K562 (cell line): Measurements from ENCODE around the gene HYI.

ENCODE experiments used
- DIDO1 ChIP-seq: fragments of 450-650 bp; IDR thresholded peaks from 2 replicates; pipeline ENCODE4 v1.6.1; 2016; ENCODE audit warnings: low read depth, missing biosample characterization, missing genetic modification characterization
- E2F1 ChIP-seq: sonication (generic); formaldehyde crosslinking; IDR thresholded peaks from 2 replicates; pipeline ENCODE4 v1.8.1; 2023; ENCODE audit warnings: mild to moderate bottlenecking, missing genetic modification reagents, moderate library complexity
- JUNB ChIP-seq: fragments of 450-650 bp; formaldehyde crosslinking; conservative IDR thresholded peaks from 2 replicates; pipeline ENCODE4 v1.4.0; 2020; ENCODE audit warnings: mild to moderate bottlenecking
- NR3C1 ChIP-seq: sonication (generic); formaldehyde crosslinking; IDR thresholded peaks from 2 replicates; pipeline ENCODE4 v1.8.1; 2022; ENCODE audit warnings: missing genetic modification reagents
- POLR2AphosphoS5 ChIP-seq: IDR thresholded peaks from 2 replicates; pipeline ENCODE4 v1.6.1; 2011; ENCODE audit warnings: mild to moderate bottlenecking, low read depth, low read length, moderate library complexity; ENCODE audit not compliant: control insufficient read depth, insufficient read depth
- PRPF4 ChIP-seq: fragments of 200-400 bp; formaldehyde crosslinking; IDR thresholded peaks from one replicate; pipeline ENCODE4 v1.6.1; 2017; ENCODE audit warnings: low read length, low read depth, mild to moderate bottlenecking; ENCODE audit not compliant: insufficient read depth, poor library complexity, severe bottlenecking
- RAD21 ChIP-seq, 2 experiments: fragments of 250-450 bp in 1 of 2; fragments of 450-650 bp in 1 of 2; sonication (Bioruptor Pico) in 1 of 2; formaldehyde crosslinking in 1 of 2; IDR thresholded peaks in 1 of 2; conservative IDR thresholded peaks in 1 of 2; 2 replicates each; pipeline versions ENCODE4 v1.4.0 to v1.8.0; 2020 to 2022; ENCODE audit warnings: mild to moderate bottlenecking in 2 of 2, moderate library complexity in 1 of 2
- RBBP5 ChIP-seq: fragments of 200-600 bp; sonication (generic); IDR thresholded peaks from 2 replicates; pipeline ENCODE4 v1.6.1; 2012; ENCODE audit warnings: borderline replicate concordance, mild to moderate bottlenecking, low read length, control low read depth, inconsistent platforms; ENCODE audit not compliant: insufficient read depth, poor library complexity, severe bottlenecking
- SAP30 ChIP-seq: fragments of 200-600 bp; sonication (generic); IDR thresholded peaks from 2 replicates; pipeline ENCODE4 v1.6.1; 2012; ENCODE audit warnings: borderline replicate concordance, low read depth, mild to moderate bottlenecking, moderate library complexity, low read length, control low read depth, inconsistent platforms; ENCODE audit not compliant: insufficient read depth, poor library complexity, severe bottlenecking
- SMARCA4 ChIP-seq: fragments of 450-650 bp; IDR thresholded peaks from 2 replicates; pipeline ENCODE4 v1.6.1; 2016
- TRIM24 ChIP-seq, 2 experiments: fragments of 450-650 bp; IDR thresholded peaks; 2 replicates each; pipeline ENCODE4 v1.6.1; 2016
- ZFP36 ChIP-seq: fragments of 150-350 bp; IDR thresholded peaks from 2 replicates; pipeline ENCODE4 v1.6.1; 2018; ENCODE audit warnings: low read length, low read depth; ENCODE audit not compliant: partially characterized antibody
- TF ChIP-seq, protein P1 (sequence below): fragments of 250-450 bp; sonication (Bioruptor Pico); IDR thresholded peaks from 2 replicates; pipeline ENCODE4 v1.5.1; 2021; ENCODE audit warnings: mild to moderate bottlenecking
- TF ChIP-seq, protein P2 (sequence below): sonication (generic); formaldehyde crosslinking; IDR thresholded peaks from 2 replicates; pipeline ENCODE4 v1.8.1; 2023; ENCODE audit warnings: mild to moderate bottlenecking, missing genetic modification reagents

DNA sequence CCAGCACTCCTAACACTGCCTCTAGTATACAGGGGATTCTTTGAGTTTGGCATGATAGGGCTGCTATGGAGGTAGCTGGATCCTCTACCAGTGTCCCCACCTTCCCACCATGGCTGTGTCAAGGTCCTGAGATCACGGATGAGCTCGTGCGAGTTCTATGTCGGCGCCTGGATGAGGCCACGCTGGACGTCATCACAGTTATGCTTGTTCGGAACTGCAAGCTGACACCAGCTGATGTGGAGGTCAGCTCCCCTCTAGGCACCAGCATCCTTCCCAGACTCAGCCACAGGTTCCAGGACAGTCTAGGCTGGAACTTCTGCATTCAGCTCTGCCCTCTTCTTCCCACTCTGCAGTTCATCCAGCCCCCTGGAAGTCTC lies 15.2 kb downstream of the HYI start:
- TF ChIP-seq POLR2AphosphoS5 = no peak
- TF ChIP-seq, protein P1, sequence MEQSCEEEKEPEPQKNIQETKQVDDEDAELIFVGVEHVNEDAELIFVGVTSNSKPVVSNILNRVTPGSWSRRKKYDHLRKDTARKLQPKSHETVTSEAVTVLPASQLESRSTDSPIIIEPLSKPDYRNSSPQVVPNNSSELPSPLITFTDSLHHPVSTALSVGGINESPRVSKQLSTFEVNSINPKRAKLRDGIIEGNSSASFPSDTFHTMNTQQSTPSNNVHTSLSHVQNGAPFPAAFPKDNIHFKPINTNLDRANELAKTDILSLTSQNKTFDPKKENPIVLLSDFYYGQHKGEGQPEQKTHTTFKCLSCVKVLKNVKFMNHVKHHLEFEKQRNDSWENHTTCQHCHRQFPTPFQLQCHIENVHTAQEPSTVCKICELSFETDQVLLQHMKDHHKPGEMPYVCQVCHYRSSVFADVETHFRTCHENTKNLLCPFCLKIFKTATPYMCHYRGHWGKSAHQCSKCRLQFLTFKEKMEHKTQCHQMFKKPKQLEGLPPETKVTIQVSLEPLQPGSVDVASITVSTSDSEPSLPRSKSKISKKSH (CRISPR knock-in tag) = no peak
- no peak for TF ChIP-seq TRIM24 (IDR thresholded peaks at IDR 0.05)
- no peak for TF ChIP-seq RBBP5
- TF ChIP-seq JUNB (CRISPR knock-in tag) = no peak
- no peak for TF ChIP-seq DIDO1 (tag)
- TF ChIP-seq E2F1 (CRISPR knock-in tag) = no peak
- TF ChIP-seq ZFP36 = no peak
- TF ChIP-seq NR3C1 (CRISPR knock-in tag) = no peak
- TF ChIP-seq SAP30 = no peak
- no peak for TF ChIP-seq SMARCA4
- no peak for TF ChIP-seq RAD21 (CRISPR knock-in tag; conservative IDR thresholded peaks at IDR 0.05 in 1 of 2, IDR thresholded peaks at IDR 0.05 in 1 of 2)
- TF ChIP-seq PRPF4 = no peak
- TF ChIP-seq, protein P2, sequence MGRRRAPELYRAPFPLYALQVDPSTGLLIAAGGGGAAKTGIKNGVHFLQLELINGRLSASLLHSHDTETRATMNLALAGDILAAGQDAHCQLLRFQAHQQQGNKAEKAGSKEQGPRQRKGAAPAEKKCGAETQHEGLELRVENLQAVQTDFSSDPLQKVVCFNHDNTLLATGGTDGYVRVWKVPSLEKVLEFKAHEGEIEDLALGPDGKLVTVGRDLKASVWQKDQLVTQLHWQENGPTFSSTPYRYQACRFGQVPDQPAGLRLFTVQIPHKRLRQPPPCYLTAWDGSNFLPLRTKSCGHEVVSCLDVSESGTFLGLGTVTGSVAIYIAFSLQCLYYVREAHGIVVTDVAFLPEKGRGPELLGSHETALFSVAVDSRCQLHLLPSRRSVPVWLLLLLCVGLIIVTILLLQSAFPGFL (CRISPR knock-in tag) = no peak
